GM19351 (cell line): ENCODE measurements around the gene BCL2L15.
A peak's percentile ranks its signal among the peaks of the same experiment; 100 is the strongest.
"Not testable (repeated sequence)": the region's sequence is repeated elsewhere in the genome, so short reads cannot be mapped to it uniquely, and the experiment has no call there.

ENCODE experiments used
- ATAC-seq: cut with Tn5 transposase; IDR thresholded peaks from one replicate; pipeline ENCODE4 v1.9.1; 2021; ENCODE audit warnings: mild to moderate bottlenecking, moderate library complexity; ENCODE audit not compliant: unreplicated experiment

BCL2L15 gene

GRCh38 chr1:113872219-113872935 lies 15.0 kb downstream of the BCL2L15 start:
- no peak for ATAC-seq

DNA sequence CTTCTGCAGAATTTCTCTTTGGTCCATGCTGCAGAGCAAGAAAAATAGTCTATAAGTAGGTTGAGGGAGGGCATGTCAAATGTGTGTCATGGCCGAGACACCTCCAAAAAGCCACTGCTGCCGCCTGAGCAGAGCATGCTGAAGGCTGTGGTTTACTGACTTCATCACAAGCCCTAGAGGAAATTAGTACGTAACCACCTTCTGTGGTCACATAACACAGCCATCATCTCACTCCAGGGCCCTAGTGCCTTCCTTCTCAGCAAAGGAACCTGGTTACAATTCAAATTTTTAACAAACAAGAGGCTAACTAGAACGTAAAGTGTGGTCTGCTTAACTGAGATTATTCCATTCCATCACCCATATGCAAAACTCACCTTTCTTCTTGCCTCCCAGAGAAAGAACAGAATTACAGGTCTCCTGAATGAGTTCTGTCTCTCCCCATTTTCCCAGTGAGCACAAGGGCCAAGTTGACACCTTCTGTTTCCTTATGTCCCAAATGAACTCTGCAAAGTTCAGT lies 15.7 kb downstream of the BCL2L15 start, which contains the start of gene PTPN22:
PTPN22 (minus strand) TSS at position 116 of the 517 bp plus-strand sequence.
- ATAC-seq: peak; percentile 94

GRCh38 chr1:113870778-113871177 lies 16.6 kb downstream of the BCL2L15 start:
- no peak for ATAC-seq

- ATAC-seq: no peak
Measured at GRCh38 chr1:113868387-113869083, 18.8 kb downstream of the BCL2L15 start.

- ATAC-seq: no peak
Measured at GRCh38 chr1:113861641-113862040, 25.7 kb downstream of the BCL2L15 start.

GRCh38 chr1:113860891-113861290 lies 26.5 kb downstream of the BCL2L15 start:
- no peak for ATAC-seq

DNA sequence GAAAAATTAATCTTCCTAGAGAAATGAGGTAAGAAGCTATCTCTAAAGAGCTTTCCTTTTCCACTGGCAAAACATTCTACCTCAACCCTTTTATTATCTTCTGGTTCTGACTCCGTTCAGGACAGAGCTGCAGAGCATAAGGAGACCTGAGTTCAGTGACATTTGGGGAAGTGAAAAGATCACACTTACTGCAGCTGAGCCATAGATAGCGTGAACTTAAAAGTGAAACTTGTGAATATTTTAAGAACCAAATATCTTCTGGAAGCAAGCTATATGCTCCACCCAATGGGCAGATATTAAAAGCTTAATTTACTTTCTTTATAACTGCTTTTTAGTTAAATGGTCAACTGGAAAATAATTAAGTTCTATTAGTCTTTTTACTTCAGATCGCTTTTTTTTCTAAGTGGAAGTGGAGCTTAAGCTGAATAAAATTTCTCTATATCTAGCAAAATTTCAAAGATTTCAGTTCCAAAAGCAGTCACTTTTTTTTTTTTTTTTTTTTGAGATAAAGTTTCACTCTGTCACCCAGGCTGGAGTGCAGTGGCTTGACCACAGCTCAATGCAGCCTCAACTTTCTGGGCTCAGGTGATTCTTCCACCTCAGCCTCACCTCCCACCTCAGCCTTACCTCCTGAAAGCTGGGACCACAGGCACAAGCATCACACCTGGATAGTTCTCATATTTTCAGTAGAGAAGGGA lies 27.8 kb downstream of the BCL2L15 start:
- peak; percentile 85 for ATAC-seq

DNA sequence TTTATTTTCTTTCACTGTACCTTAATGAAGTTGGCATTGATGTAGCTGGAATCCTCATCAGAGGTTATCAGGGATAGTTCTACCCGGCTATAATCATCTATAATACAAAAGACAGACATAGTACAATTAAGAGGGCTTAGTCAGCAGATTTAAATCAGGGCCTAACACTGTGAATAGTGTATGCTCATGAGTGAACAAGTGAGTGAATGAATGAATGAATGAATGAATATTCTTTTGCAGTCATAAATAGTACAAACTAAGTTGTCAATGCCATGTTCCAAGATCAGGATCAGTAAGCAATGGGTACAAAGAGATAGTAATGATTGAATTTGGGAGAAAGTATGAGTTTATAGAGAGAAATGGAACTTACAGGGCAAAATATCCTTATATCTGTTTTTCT lies 28.4 kb downstream of the BCL2L15 start:
- ATAC-seq: no peak

DNA sequence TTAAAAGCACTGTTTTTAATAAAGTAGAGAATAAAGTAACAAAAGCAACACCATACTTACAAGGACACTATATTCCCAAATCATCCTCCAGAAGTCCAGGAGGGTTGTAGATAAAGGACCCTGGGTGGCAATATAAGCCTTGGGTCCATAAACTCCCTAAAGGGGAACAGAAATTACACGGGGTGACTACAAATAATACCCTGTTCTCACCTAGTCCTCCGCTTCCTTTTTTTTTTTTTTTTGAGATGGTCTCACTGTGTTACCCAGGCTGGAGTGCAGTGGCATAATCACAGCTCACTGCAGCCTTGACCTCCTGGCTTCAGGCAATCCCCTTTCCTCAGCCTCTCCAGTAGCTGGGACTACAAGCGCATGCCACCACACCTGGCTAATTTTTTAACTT lies 29.0 kb downstream of the BCL2L15 start:
- ATAC-seq: no peak

GRCh38 chr1:113857776-113858175 lies 29.6 kb downstream of the BCL2L15 start:
- ATAC-seq: no peak

GRCh38 chr1:113856401-113856790 lies 31.0 kb downstream of the BCL2L15 start:
- no peak for ATAC-seq

GRCh38 chr1:113855630-113856400 lies 31.6 kb downstream of the BCL2L15 start:
- no peak for ATAC-seq

GRCh38 chr1:113854234-113854633 lies 33.1 kb downstream of the BCL2L15 start:
- no peak for ATAC-seq

DNA sequence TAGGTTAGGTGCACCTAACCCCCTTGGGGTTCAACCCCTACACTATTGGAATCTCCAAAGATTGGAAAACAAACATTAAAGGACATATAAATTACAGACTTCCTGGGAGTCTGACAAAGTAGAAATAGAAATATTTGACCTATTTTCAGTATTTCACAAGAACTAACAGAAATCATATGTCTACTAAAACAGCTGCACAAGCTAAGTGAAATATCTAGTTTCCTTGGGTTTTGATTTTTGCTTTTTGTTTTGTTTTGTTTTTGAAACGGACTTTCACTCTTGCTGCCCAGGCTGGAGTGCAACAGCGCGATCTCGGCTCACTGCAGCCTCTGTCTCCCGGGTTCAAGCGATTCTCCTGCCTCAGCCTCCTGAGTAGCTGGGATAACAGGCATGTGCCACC lies 34.7 kb downstream of the BCL2L15 start:
- not testable (repeated sequence) for ATAC-seq

DNA sequence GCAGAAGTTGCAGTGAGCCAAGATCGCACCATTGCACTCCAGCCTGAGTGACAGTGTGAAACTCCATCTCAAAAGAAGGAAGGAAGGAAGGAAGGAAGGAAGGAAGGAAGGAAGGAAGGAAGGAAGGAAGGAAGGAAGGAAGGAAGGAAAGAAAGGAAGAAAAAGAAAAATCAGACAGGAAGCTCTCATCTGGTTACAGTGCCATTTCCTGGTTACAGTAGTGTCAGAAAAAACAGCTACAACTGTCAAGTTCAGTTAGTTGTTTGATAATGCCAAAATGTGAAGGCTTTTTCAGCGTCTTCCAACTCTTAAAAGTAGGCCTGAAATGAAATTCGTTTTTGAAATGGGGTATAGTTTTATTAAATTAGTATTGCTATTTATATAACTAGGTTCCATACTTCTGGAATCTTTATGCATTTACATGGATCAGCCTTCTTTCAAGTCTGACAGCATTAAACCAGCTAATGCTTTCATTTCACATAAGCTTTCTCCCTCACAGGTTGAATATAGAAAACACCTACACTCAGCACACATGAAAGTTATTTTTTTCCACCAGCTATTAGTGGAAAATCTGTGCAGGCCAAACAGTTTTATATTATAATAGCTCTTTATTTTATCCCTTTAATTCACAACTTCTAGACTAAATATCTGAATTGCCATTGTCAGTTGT lies 37.1 kb downstream of the BCL2L15 start:
- no peak for ATAC-seq

DNA sequence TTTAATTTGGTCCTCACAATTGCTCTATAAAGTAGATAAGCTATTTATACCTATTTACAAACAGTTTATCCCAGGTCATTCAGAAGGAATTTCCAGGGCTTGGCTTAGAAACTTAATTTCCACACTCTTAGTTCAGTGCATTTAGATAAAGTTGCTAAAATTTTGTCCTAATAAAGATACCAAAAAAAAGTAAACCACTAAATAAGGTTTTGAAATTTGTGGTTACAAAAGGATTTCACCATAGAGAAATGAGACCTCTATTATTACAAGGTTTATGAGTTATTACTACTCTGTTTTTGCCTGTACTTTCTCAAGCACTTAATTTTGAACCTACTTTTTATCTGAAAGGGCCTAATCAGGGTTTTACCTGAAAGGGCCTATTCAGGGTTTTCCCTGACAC lies 38.3 kb downstream of the BCL2L15 start:
- no peak for ATAC-seq

GRCh38 chr1:113846391-113847035 lies 40.9 kb downstream of the BCL2L15 start:
- ATAC-seq: no peak

DNA sequence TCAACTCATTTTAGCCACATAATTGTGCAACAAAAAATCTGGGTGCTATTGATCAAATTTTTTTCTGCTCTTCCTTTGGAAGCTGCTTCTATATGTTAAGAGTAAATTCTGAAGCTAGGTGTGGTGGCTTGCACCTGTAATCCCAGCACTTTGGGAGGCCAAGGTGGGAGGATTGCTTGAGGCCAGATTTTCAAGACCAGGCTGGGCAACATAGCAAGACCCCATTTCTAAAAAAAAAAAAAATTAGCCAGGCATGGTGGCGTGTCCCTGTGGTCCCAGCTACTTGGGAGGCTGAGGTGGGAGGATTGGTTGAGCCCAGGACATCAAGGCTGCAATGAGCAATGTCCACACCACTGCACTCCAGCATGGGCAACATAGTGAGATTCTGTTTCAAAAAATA lies 50.8 kb downstream of the BCL2L15 start:
- ATAC-seq: no peak

DNA sequence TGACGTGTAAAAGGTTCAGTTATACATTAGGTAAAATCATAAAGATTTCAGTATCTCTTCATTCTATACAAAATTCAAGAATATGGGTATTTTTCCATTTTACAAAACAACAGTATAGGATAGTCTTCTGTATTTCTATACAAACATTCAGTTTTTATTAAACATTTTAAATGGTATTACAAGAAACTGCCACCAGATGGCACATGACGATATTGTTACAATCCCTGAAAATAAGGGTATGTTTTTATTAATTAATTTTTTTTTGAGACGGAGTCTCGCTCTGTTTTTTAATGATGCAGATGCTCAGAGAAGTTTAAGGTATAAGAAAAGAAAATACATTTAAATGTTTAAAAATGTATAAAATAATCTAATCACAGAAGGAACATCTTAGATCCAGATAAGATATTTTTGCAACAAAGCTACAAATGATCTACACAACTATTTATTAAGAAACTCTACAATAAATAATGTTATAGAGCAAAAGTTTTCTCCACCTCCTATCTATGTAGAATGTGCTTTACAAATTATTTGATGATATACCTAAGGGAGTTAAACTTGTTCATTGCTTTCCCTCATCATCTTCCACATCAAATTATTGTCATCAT lies 51.6 kb downstream of the BCL2L15 start:
- no peak for ATAC-seq
